Brain microvascular endothelial cell (primary cell): ENCODE measurements around the gene NELL2.

Experiments used
- DNase-seq: peaks from one replicate; pipeline ENCODE4 v3.0.0-alpha.2; 2020
- H3K27ac ChIP-seq: fragments of 250-450 bp; sonication (Bioruptor Pico); 2 replicates; pipeline ENCODE4 v1.5.1; 2020; ENCODE audit warnings: mild to moderate bottlenecking, moderate library complexity
- H3K27me3 ChIP-seq: fragments of 250-450 bp; sonication (Bioruptor Pico); replicated peaks from 2 replicates; pipeline ENCODE4 v1.5.1; 2020; ENCODE audit warnings: mild to moderate bottlenecking
- H3K36me3 ChIP-seq: fragments of 250-450 bp; sonication (Bioruptor Pico); replicated peaks from 2 replicates; pipeline ENCODE4 v1.5.1; 2020; ENCODE audit warnings: mild to moderate bottlenecking
- H3K4me3 ChIP-seq: 2 replicates; pipeline ENCODE4 v1.5.1; 2011; ENCODE audit warnings: low read depth, mild to moderate bottlenecking, control low read depth, low read length, moderate library complexity
- CTCF ChIP-seq: IDR thresholded peaks from 2 replicates; pipeline ENCODE4 v1.5.1; 2011; ENCODE audit warnings: low read depth, mild to moderate bottlenecking, moderate library complexity, low read length, control low read depth, inconsistent platforms; ENCODE audit errors: missing control alignments
- in situ Hi-C: cut with HindIII; loops from 2 replicates; pipeline ENCODE4 v1.10.0; 2017; ENCODE audit warnings: low sequenced_read_pairs, low pct_ligation_motif_present

The NELL2 gene

GRCh38 chr12:44889926-44890325 lies 13.8 kb upstream of the NELL2 start:
- Histone ChIP-seq H3K4me3 (no peak overlapping the region), H3K27ac (no peak overlapping the region), H3K27me3 (no peaks in the 10 kb centered on the region), H3K36me3 (no peaks in the 10 kb centered on the region)
- no peak for TF ChIP-seq CTCF
- in situ Hi-C loops = no loop called here
- no peak for DNase-seq

- H3K4me3 ChIP-seq = no peak overlapping the region
- DNase-seq = no peak
- TF ChIP-seq CTCF = no peak
- H3K27me3 ChIP-seq = no peaks in the 10 kb centered on the region
- no peaks in the 10 kb centered on the region for H3K36me3 ChIP-seq
- no peak overlapping the region for H3K27ac ChIP-seq
- in situ Hi-C loops = no loop called here
These were observed 13.0 kb upstream of the NELL2 start for GRCh38 chr12:44889162-44889561.

GRCh38 chr12:44885902-44886301 lies 9.8 kb upstream of the NELL2 start:
- no peaks in the 10 kb centered on the region for H3K36me3 ChIP-seq
- in situ Hi-C loops = no loop called here
- DNase-seq = no peak
- TF ChIP-seq CTCF = no peak
- no peak overlapping the region for H3K27ac ChIP-seq
- no peaks in the 10 kb centered on the region for H3K27me3 ChIP-seq
- no peak overlapping the region for H3K4me3 ChIP-seq

- no peak overlapping the region for H3K27ac ChIP-seq
- in situ Hi-C loops = no loop called here
- no peak for DNase-seq
- no peaks in the 10 kb centered on the region for H3K36me3 ChIP-seq
- peaks cover 6% of the 10 kb centered on the region for H3K27me3 ChIP-seq
- H3K4me3 ChIP-seq = no peak overlapping the region
- TF ChIP-seq CTCF = no peak
These were observed 5.1 kb upstream of the NELL2 start for GRCh38 chr12:44881197-44881596.

- DNase-seq = no peak
- Histone ChIP-seq H3K27ac (no peak overlapping the region), H3K27me3 (peaks cover 16% of the 10 kb centered on the region), H3K36me3 (no peaks in the 10 kb centered on the region), H3K4me3 (peak overlapping the region; percentile 50)
- TF ChIP-seq CTCF = peak; percentile 6
- in situ Hi-C loops = no loop called here
These were observed 662 bp upstream of the NELL2 start for GRCh38 chr12:44876544-44877410.

GRCh38 chr12:44875417-44875953 lies 630 bp downstream of the NELL2 start:
- H3K36me3 ChIP-seq = no peaks in the 10 kb centered on the region
- no peak overlapping the region for H3K27ac ChIP-seq
- DNase-seq = no peak
- peak overlapping the region; percentile 50 for H3K4me3 ChIP-seq
- TF ChIP-seq CTCF = no peak
- in situ Hi-C loops = no loop called here
- H3K27me3 ChIP-seq = peaks cover 16% of the 10 kb centered on the region
